Astrocyte of the hippocampus (primary cell): Measurements from ENCODE around the gene TBX10.
"Not testable (repeated sequence)": the region's sequence is repeated elsewhere in the genome, so short reads cannot be mapped to it uniquely, and the experiment has no call there.

Source experiments
- DNase-seq: peaks from one replicate; pipeline ENCODE4 v3.0.0; 2011; ENCODE audit warnings: low read depth, low spot score

The TBX10 gene

DNA sequence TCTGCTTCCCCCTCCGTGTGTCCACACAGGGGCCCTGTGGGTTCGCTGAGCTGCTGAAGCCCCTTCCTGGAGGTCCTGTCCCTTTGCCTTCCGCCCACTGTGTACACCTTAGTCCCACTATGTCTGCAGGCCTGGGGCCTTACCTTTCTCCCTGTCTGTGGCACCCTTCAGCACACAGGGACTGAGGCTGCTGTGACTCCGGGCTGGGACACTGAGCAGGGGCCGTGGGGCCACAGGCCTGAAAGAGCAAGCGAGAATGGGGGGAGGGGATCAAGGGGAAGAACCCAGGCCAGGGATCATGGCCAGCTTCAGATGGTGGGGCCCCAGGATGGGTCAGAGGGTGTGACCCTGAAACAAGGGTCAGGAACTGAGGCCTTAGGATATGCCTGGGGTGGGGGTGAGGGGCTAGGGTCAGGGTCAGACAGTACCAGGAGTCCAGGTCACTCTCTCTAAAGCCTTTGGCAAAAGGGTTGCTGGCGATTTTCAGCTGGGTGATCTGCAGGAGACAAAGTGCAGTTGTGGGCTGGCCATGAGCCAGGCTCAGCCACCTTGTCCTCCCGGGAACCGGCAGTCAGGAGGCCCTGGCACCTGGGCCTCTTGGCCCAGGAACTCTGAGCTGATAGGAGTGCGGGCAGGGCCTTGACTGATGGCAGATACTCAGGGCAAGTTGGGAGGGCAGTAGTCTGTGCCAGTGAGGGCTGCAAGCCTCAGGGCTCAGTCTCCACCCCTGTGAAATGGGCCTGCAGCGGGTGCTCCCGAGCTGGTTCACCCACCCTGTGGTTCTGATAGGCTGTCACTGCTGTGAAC, 7.2 kb downstream of the TBX10 start:
- no peak for DNase-seq

- DNase-seq, result no peak
Observed at GRCh38 chr11:67631853-67632174, 7.7 kb downstream of the TBX10 start.

DNA sequence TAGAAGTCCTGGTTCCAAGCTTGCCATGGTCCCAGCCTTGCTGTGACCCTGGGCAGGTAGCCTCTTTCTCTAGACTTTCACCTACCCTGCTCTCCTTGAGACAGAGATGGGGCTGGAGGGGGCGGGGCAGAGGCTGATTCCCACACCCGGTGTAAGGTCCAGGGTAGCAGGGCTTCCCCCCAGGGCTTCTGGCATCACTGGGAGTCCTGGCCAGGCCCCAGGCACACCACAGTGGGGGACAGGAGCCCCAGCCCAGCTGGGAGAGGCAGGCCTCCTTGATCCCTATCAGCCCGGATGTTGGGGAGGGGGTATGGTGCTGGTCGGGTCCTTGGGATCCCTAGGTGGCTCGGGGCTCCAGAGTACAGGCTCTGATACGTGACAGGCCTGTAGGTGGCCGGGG, 8.2 kb downstream of the TBX10 start:
- DNase-seq, result no peak

- DNase-seq, result no peak
Observed at GRCh38 chr11:67630943-67631331, 8.6 kb downstream of the TBX10 start.

DNA sequence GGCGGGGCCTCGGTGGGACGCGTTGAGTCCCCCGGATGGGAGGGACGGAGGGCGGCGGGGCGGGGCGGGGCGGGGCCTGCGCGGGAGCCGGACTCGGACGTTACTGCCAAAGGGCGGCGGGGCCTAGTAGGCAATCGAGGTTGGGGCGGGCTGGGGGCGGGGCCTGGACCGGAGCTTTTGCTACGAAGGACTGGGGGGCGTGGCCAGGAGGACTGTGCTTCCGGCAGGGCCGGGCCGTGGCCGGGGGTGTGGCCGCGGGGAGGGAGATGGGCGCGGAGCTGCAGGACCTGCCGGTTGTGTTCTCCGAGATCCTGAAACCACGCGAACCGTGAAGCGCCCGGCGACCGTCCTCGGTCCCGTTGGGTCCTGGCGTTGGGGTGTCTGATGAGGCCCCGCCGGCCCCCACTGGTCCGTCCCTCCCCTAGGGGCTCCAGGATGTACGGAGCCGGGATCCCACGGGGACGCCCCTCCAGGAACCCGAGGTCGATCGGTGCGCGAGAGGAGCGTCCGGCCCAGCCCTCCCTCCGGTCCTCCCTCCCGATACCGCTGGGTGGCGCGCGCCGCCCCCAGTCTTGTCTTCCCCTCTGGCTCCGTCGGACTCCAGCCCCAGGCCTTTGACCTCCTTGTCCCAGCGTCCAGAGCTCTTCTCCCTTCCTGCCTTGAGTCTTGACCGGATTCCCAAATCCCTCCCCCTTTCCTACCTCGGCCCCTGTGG, 9.2 kb downstream of the TBX10 start:
- peak; percentile 99 for DNase-seq

GRCh38 chr11:67629386-67630227, 10.0 kb downstream of the TBX10 start, which contains the start of gene NUDT8:
Gene NUDT8, minus strand, starts transcription at chr11:67629937. Its CDS starts 26 bp downstream, at chr11:67629911.
- peak; percentile 88 for DNase-seq

DNA sequence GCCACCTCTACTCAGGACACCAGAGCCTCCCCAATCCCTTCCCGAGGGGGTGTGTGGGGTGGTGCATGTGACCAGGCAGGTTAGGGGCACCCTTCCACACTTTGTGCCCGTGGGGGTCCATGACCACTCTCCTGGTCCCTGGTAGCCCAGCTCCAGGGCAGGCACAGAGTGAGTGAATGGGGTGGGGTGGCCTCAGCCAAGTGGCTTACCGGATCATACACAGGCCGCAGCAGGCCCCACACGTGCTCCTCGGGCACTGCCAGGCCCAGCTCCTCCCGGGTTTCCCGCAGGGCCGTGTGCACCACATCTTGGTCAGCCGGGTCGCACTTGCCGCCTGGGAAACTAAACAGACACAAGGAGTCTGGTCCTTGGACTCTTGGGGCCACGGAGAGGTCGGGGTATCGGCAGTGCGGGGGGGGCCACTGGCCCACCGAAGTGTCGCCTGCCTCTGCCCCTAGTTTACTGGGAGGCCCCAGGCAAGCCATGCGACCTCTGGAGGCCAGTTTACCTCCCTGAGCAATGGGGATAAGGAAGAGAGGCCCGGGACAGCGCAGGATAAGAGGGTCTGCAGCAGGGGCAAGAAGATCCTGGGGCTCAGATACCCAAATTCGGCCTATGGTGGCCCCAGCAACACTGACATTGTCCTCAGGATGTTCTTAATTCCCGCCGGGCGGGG, 10.7 kb downstream of the TBX10 start:
- DNase-seq, result no peak

- DNase-seq, result no peak
Observed at GRCh38 chr11:67627812-67628624, 11.5 kb downstream of the TBX10 start.

- DNase-seq, result no peak
Observed at GRCh38 chr11:67627441-67627811, 12.1 kb downstream of the TBX10 start.

DNA sequence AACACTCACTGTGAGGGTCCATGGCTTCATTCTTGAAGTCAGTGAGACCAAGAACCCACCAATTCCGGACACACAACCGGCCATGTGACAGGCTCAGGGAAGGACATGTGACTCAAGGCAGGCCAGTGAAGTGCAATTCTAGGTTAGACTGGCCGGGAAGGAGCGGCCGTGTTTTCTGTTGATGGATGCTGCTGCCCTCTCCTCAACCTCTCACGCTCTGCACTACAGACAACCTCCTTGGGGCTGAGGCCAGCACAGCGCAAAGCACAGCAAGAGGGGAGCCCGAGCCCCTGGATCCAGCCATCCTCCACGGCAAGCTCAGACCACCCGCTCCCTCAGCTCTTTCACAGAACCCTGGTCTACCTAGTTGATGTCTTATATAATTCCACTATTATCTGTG, 12.6 kb downstream of the TBX10 start:
- no peak for DNase-seq

GRCh38 chr11:67626131-67626833, 13.3 kb downstream of the TBX10 start:
- DNase-seq, result not testable (repeated sequence)

GRCh38 chr11:67623795-67624194, 15.8 kb downstream of the TBX10 start:
- not testable (repeated sequence) for DNase-seq

- not testable (repeated sequence) for DNase-seq
Observed at GRCh38 chr11:67622905-67623304, 16.7 kb downstream of the TBX10 start.

- not testable (repeated sequence) for DNase-seq
Observed at GRCh38 chr11:67621928-67622327, 17.6 kb downstream of the TBX10 start.

- DNase-seq, result not testable (repeated sequence)
Observed at GRCh38 chr11:67620621-67621020, 18.9 kb downstream of the TBX10 start.

GRCh38 chr11:67619683-67620618, 19.6 kb downstream of the TBX10 start:
- DNase-seq, result not testable (repeated sequence)

DNA sequence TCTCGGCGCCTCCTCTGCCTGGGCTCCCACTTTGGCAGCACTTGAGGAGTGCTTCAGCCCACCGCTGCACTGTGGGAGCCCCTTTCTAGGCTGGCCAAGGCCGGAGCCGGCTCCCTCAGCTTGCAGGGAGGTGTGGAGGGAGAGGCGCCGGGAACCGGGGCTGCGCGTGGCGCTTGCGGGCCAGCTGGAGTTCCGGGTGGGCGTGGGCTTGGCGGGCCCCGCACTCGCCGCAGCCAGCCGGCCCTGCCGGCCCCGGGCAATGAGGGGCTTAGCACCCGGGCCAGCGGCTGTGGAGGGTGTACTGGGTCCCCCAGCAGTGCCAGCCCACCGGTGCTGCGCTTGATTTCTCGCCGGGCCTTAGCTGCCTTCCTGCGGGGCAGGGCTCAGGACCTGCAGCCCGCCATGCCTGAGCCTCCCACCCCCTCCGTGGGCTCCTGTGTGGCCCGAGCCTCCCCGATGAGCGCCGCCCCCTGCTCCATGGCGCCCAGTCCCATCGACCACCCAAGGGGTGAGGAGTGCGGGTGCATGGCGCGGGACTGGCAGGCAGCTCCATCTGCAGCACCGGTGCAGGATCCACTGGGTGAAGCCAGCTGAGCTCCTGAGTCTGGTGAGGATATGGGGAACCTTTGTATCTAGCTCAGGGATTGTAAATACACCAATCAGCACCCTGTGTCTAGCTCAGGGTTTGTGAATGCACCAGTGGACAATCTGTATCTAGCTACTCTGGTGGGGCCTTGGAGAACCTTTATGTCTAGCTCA, 20.5 kb downstream of the TBX10 start:
- DNase-seq, result not testable (repeated sequence)

GRCh38 chr11:67617243-67617953, 22.2 kb downstream of the TBX10 start:
- DNase-seq, result no peak
